H9 (cell line): ENCODE data around the gene FAM53A. TPM values are rescaled to one million over a fixed set of nuclear protein-coding genes. Genes with fewer than 3 reads are reported as not detected.

Experiments
- DNase-seq: peaks from one replicate; pipeline ENCODE4 v3.0.0-alpha.2; 2017
- H2AFZ ChIP-seq: one replicate; pipeline ENCODE4 v1.6.1; 2013; ENCODE audit warnings: mild to moderate bottlenecking, low read length, control low read depth, moderate library complexity
- H2AK5ac ChIP-seq: 2 replicates; pipeline ENCODE4 v1.6.1; 2013; ENCODE audit warnings: low read length, control low read depth, mixed read lengths; ENCODE audit not compliant: insufficient read length
- H2BK120ac ChIP-seq: one replicate; pipeline ENCODE4 v1.6.1; 2013; ENCODE audit warnings: low read depth, mild to moderate bottlenecking, low read length, control low read depth, inconsistent platforms; ENCODE audit not compliant: poor library complexity, severe bottlenecking
- H2BK12ac ChIP-seq: 2 replicates; pipeline ENCODE4 v1.6.1; 2013; ENCODE audit warnings: low read length, control low read depth, mixed read lengths, low read depth; ENCODE audit not compliant: insufficient read length
- H2BK15ac ChIP-seq: 2 replicates; pipeline ENCODE4 v1.6.1; 2013; ENCODE audit warnings: low read depth, low read length, control low read depth
- H2BK20ac ChIP-seq: one replicate; pipeline ENCODE4 v1.6.1; 2013; ENCODE audit warnings: low read depth, mild to moderate bottlenecking, low read length, control low read depth, inconsistent platforms; ENCODE audit not compliant: poor library complexity, severe bottlenecking
- H2BK5ac ChIP-seq: 2 replicates; pipeline ENCODE4 v1.6.1; 2013; ENCODE audit warnings: low read length, control low read depth, mixed read lengths; ENCODE audit not compliant: insufficient read length
- H3K14ac ChIP-seq: 2 replicates; pipeline ENCODE4 v1.6.1; 2013; ENCODE audit warnings: low read length, control low read depth; ENCODE audit not compliant: insufficient read depth
- H3K18ac ChIP-seq: 2 replicates; pipeline ENCODE4 v1.6.1; 2013; ENCODE audit warnings: low read depth, mild to moderate bottlenecking, mixed read lengths, low read length, control low read depth; ENCODE audit not compliant: insufficient read length
- H3K23ac ChIP-seq: 2 replicates; pipeline ENCODE4 v1.6.1; 2013; ENCODE audit warnings: low read length, control low read depth, mixed read lengths, low read depth; ENCODE audit not compliant: insufficient read length
- H3K23me2 ChIP-seq: 2 replicates; pipeline ENCODE4 v1.6.1; 2013; ENCODE audit warnings: low read depth, mild to moderate bottlenecking, mixed read lengths, low read length, control low read depth; ENCODE audit not compliant: insufficient read length, poor library complexity, severe bottlenecking
- H3K27ac ChIP-seq: 2 replicates; pipeline ENCODE4 v1.5.1; 2013; ENCODE audit warnings: low read length, control low read depth, mixed read lengths, low read depth; ENCODE audit not compliant: insufficient read length
- H3K27me3 ChIP-seq: 2 replicates; pipeline ENCODE4 v1.6.1; 2013; ENCODE audit warnings: low read length, control low read depth, inconsistent platforms; ENCODE audit not compliant: insufficient read depth
- H3K4ac ChIP-seq: 2 replicates; pipeline ENCODE4 v1.6.1; 2013; ENCODE audit warnings: low read depth, mild to moderate bottlenecking, control low read depth, inconsistent platforms, low read length, moderate library complexity
- H3K4me1 ChIP-seq: 2 replicates; pipeline ENCODE4 v1.6.1; 2013; ENCODE audit warnings: low read length, control low read depth, inconsistent platforms; ENCODE audit not compliant: insufficient read depth
- H3K4me2 ChIP-seq: 2 replicates; pipeline ENCODE4 v1.6.1; 2013; ENCODE audit warnings: low read length, control low read depth, mixed read lengths; ENCODE audit not compliant: insufficient read length, insufficient read depth
- H3K56ac ChIP-seq: 2 replicates; pipeline ENCODE4 v1.6.1; 2013; ENCODE audit warnings: low read depth, mild to moderate bottlenecking, mixed read lengths, low read length, control low read depth; ENCODE audit not compliant: insufficient read length
- H3K79me1 ChIP-seq: 2 replicates; pipeline ENCODE4 v1.6.1; 2013; ENCODE audit warnings: low read depth, mild to moderate bottlenecking, moderate library complexity, low read length, control low read depth, inconsistent platforms; ENCODE audit not compliant: insufficient read depth, poor library complexity, severe bottlenecking
- H3K79me2 ChIP-seq: 2 replicates; pipeline ENCODE4 v1.6.1; 2013; ENCODE audit warnings: low read length, control low read depth, inconsistent platforms; ENCODE audit not compliant: insufficient read depth
- H3K9ac ChIP-seq: 2 replicates; pipeline ENCODE4 v1.6.1; 2013; ENCODE audit warnings: low read length, control low read depth, mixed read lengths; ENCODE audit not compliant: insufficient read length; ENCODE audit errors: extremely low read depth
- H3K9me3 ChIP-seq: one replicate; pipeline ENCODE4 v1.6.1; 2013; ENCODE audit warnings: low read depth, low read length, inconsistent platforms; ENCODE audit not compliant: control insufficient read depth
- H3T11ph ChIP-seq: one replicate; pipeline ENCODE4 v1.6.1; 2013; ENCODE audit warnings: mild to moderate bottlenecking, low read length, control low read depth, inconsistent platforms
- H4K20me1 ChIP-seq: one replicate; pipeline ENCODE4 v1.6.1; 2013; ENCODE audit not compliant: control insufficient read depth, insufficient read length, insufficient read depth
- H4K5ac ChIP-seq: 2 replicates; pipeline ENCODE4 v1.6.1; 2013; ENCODE audit warnings: low read depth, mild to moderate bottlenecking, mixed read lengths, low read length, control low read depth; ENCODE audit not compliant: insufficient read length
- H4K8ac ChIP-seq: replicated peaks from 2 replicates; pipeline ENCODE4 v1.6.1; 2013; ENCODE audit warnings: low read length, control low read depth, mixed read lengths, low read depth; ENCODE audit not compliant: insufficient read length
- H4K91ac ChIP-seq: 2 replicates; pipeline ENCODE4 v1.6.1; 2013; ENCODE audit warnings: low read depth, mild to moderate bottlenecking, moderate library complexity, mixed read lengths, low read length, control low read depth; ENCODE audit not compliant: insufficient read length
- H3K27ac Mint-ChIP-seq, 3 experiments: 2 replicates in 2 of 3; 3 replicates in 1 of 3; pipeline ENCODE4 v1.8.0; 2020 to 2021; ENCODE audit warnings: mixed read lengths in 3 of 3, mild to moderate bottlenecking in 1 of 3, moderate library complexity in 1 of 3
- H3K27me3 Mint-ChIP-seq: 2 replicates; pipeline ENCODE4 v1.8.0; 2021; ENCODE audit warnings: low read depth, mild to moderate bottlenecking, moderate library complexity, mixed read lengths
- H3K36me3 Mint-ChIP-seq, 3 experiments: 2 replicates in 2 of 3; 3 replicates in 1 of 3; pipeline ENCODE4 v1.8.0; 2020 to 2021; ENCODE audit warnings: low read depth in 3 of 3, mixed read lengths in 3 of 3; ENCODE audit not compliant: insufficient read depth in 1 of 3
- H3K4me1 Mint-ChIP-seq, 2 experiments: 2 replicates each; pipeline ENCODE4 v1.8.0; 2020; ENCODE audit warnings: mixed read lengths in 2 of 2
- H3K4me3 Mint-ChIP-seq, 2 experiments: 2 replicates in 1 of 2; 3 replicates in 1 of 2; pipeline ENCODE4 v1.8.0; 2020 to 2021; ENCODE audit warnings: mild to moderate bottlenecking in 2 of 2, mixed read lengths in 2 of 2, moderate library complexity in 1 of 2
- H3K9me3 Mint-ChIP-seq, 2 experiments: 2 replicates in 1 of 2; 3 replicates in 1 of 2; pipeline ENCODE4 v1.8.0; 2020; ENCODE audit warnings: mild to moderate bottlenecking in 2 of 2, mixed read lengths in 2 of 2, moderate library complexity in 1 of 2
- CTCF ChIP-seq: fragments of 200-600 bp; sonication (generic); conservative IDR thresholded peaks from 3 replicates; pipeline ENCODE4 v1.8.0; 2021; ENCODE audit warnings: antibody characterized with exemption, mild to moderate bottlenecking
- WGBS: extraction: QIAGEN DNeasy Blood & Tissue Kit; methylation state at CpG from one replicate; pipeline ENCODE4 v1.1.7; 2013; ENCODE audit warnings: missing lambda C conversion rate, low lambda C conversion rate, mixed read lengths; ENCODE audit not compliant: insufficient read length; ENCODE audit errors: extremely low coverage; 5-methylcytosine and 5-hydroxymethylcytosine counted together
- total RNA-seq: library from RNA; stranded (reverse); gene quantifications from 2 replicates; pipeline ENCODE4 v1.2.1, GENCODE V29; 2021

Gene FAM53A
- total RNA-seq, 1 experiment from 2014 or later = 2.4 TPM

GRCh38 chr4:1638272-1638598, 45.9 kb downstream of the FAM53A start:
- H3K79me2 ChIP-seq = no peaks in the 10 kb centered on the region
- no peak overlapping the region for H2BK15ac ChIP-seq
- no peaks in the 10 kb centered on the region for H3K36me3 Mint-ChIP-seq
- H2BK120ac ChIP-seq = no peak overlapping the region
- no peak overlapping the region for H4K5ac ChIP-seq
- no peak overlapping the region for H3K27ac ChIP-seq
- no peak overlapping the region for H2AK5ac ChIP-seq
- no peak overlapping the region for H3K4me3 Mint-ChIP-seq
- H3K9me3 Mint-ChIP-seq = no peaks in the 10 kb centered on the region
- WGBS = no CpG with 5 or more reads among the region's 10 CpGs
- no peak overlapping the region for H4K8ac ChIP-seq
- H2BK20ac ChIP-seq = no peak overlapping the region
- no peak for DNase-seq
- H3K18ac ChIP-seq = no peak overlapping the region
- no peak overlapping the region for H3T11ph ChIP-seq
- H2BK12ac ChIP-seq = no peak overlapping the region
- H3K9ac ChIP-seq = no peak overlapping the region
- no peak overlapping the region for H4K91ac ChIP-seq
- no peak overlapping the region; a peak in 1 of 7 replicates for H3K27ac Mint-ChIP-seq
- H3K4ac ChIP-seq = no peak overlapping the region
- H4K20me1 ChIP-seq = no peaks in the 10 kb centered on the region
- H3K27me3 ChIP-seq = no peaks in the 10 kb centered on the region
- no peak for TF ChIP-seq CTCF
- H2BK5ac ChIP-seq = no peak overlapping the region
- H3K4me2 ChIP-seq = no peak overlapping the region
- no peaks in the 10 kb centered on the region for H3K23me2 ChIP-seq
- H3K9me3 ChIP-seq = no peaks in the 10 kb centered on the region
- no peak overlapping the region for H3K56ac ChIP-seq
- H3K14ac ChIP-seq = no peak overlapping the region
- H3K27me3 Mint-ChIP-seq = peaks cover 1% of the 10 kb centered on the region; the same call in 1 of the 2 replicates
- H3K4me1 ChIP-seq = no peaks in the 10 kb centered on the region
- no peaks in the 10 kb centered on the region for H3K79me1 ChIP-seq
- H3K4me1 Mint-ChIP-seq = peaks cover 0 to 3% of the 10 kb centered on the region in 2 experiments; a peak in 1 of 4 replicates
- no peak overlapping the region for H3K23ac ChIP-seq
- no peak overlapping the region for H2AFZ ChIP-seq
